ENCODE data around the gene PALD1.

PALD1 gene

GRCh38 chr10:70589762-70590654 lies 111.4 kb downstream of the PALD1 start:
- H3K4me1 ChIP-seq (ENCODE audit: control insufficient read depth, insufficient read depth, low read length), result peaks cover 4% of the 10 kb centered on the region; the same call in 1 of the 2 replicates
- no peaks in the 10 kb centered on the region for H3K27me3 ChIP-seq (ENCODE audit: control insufficient read depth, insufficient read depth, low read length)
- H3K4me3 ChIP-seq (ENCODE audit: low read length), result no peak overlapping the region
- H3K9me3 ChIP-seq (ENCODE audit: control insufficient read depth, insufficient read depth, low read length), result no peaks in the 10 kb centered on the region
- no peaks in the 10 kb centered on the region for H3K36me3 ChIP-seq (ENCODE audit: control insufficient read depth, insufficient read depth, low read length)
- no CpG with 5 or more reads among the region's 5 CpGs for WGBS (ENCODE audit: insufficient coverage, insufficient read length)
- DNase-seq (ENCODE audit: low read depth, low spot score), result no peak
- no peak overlapping the region for H3K27ac ChIP-seq (ENCODE audit: low read length)

DNA sequence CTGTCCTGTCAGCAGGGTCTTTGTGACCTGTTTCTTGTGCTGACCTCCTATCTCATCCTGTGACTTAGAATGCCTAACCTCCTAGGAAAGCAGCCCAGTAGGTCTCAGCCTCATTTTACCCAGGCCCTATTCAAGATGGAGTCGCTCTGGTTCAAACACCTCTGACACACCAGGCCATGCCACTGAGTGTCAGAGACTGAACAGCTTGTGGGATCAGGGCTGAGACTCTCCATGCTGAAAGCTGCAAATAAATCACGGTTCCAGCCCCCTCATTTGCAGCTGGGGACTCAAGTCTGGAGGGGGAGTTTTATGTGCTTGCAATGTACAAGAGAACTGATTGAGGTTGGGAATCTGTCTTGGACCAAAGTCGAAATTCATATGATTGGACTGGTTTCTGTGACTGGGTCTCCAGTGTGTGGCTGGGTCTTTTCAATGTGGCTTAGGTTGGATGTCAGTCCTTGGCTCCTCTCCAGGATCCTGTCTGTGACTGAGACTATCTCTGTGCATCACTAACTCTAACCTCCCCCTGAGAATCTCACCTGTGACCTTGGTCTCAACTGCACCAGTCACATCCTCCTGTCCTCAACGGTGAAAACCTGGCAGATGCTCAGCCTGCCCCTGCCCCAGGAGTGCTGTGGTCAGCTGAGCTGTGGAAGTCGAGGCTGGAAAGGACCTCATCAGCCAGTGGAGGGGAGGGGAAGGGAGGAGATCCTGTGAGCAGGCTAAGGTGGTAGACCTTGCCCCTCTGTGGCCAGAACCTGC lies 112.3 kb downstream of the PALD1 start:
- no CpG with 5 or more reads among the region's 5 CpGs for WGBS (ENCODE audit: insufficient coverage, insufficient read length)
- no peaks in the 10 kb centered on the region for H3K9me3 ChIP-seq (ENCODE audit: control insufficient read depth, insufficient read depth, low read length)

DNA sequence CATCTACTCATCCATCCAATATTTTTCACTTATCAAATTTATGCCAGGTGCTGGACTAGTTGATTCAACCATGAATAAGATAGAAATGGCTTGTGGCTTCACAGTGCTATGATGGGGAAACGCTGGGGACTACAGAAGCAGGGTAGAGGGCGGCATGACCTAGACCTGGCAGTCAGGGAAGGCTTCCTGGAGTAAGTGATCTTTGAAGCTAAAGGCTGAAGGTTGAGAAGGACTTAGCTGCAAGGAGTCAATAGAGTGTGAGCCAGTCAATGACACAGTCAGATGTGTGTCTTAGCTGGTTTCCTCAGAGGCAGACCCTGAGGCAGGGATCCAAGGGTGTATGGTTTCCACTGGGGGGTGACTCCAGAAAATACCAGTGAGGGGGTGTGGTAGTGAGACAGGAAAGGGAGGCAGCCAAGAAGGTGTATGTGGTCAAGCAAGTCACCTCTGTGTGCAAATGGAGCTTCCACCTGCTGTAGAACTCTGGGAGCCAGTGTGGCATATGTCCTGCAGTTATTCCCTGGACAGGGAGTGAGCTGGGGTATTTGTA lies 113.7 kb downstream of the PALD1 start:
- no peak overlapping the region for H3K4me3 ChIP-seq (ENCODE audit: low read length)
- no peaks in the 10 kb centered on the region for H3K36me3 ChIP-seq (ENCODE audit: control insufficient read depth, insufficient read depth, low read length)
- H3K4me1 ChIP-seq (ENCODE audit: control insufficient read depth, insufficient read depth, low read length), result no peaks in the 10 kb centered on the region
- H3K27ac ChIP-seq (ENCODE audit: low read length), result no peak overlapping the region
- no peak for DNase-seq (ENCODE audit: low read depth, low spot score)
- no peaks in the 10 kb centered on the region for H3K9me3 ChIP-seq (ENCODE audit: control insufficient read depth, insufficient read depth, low read length)
- no peaks in the 10 kb centered on the region for H3K27me3 ChIP-seq (ENCODE audit: control insufficient read depth, insufficient read depth, low read length)
- WGBS (ENCODE audit: insufficient coverage, insufficient read length), result no CpG with 5 or more reads among the region's 2 CpGs

More for the DNA sequence above, 112.3 kb downstream of the PALD1 start:
- no peaks in the 10 kb centered on the region for H3K27me3 ChIP-seq (ENCODE audit: control insufficient read depth, insufficient read depth, low read length)
- no peak overlapping the region for H3K4me3 ChIP-seq (ENCODE audit: low read length)
- H3K27ac ChIP-seq (ENCODE audit: low read length), result no peak overlapping the region
- no peak for DNase-seq (ENCODE audit: low read depth, low spot score)
- H3K4me1 ChIP-seq (ENCODE audit: control insufficient read depth, insufficient read depth, low read length), result 0 out of 2 replicates have a peak, but pooled peaks cover 2% of the 10 kb centered on the region
- no peaks in the 10 kb centered on the region for H3K36me3 ChIP-seq (ENCODE audit: control insufficient read depth, insufficient read depth, low read length)

- no peak overlapping the region for H3K27ac ChIP-seq (ENCODE audit: low read length)
- H3K27me3 ChIP-seq (ENCODE audit: control insufficient read depth, insufficient read depth, low read length), result no peaks in the 10 kb centered on the region
- no peaks in the 10 kb centered on the region for H3K4me1 ChIP-seq (ENCODE audit: control insufficient read depth, insufficient read depth, low read length)
- WGBS (ENCODE audit: insufficient coverage, insufficient read length), result no CpG with 5 or more reads among the region's 16 CpGs
- no peak overlapping the region for H3K4me3 ChIP-seq (ENCODE audit: low read length)
- no peak for DNase-seq (ENCODE audit: low read depth, low spot score)
- no peaks in the 10 kb centered on the region for H3K9me3 ChIP-seq (ENCODE audit: control insufficient read depth, insufficient read depth, low read length)
- H3K36me3 ChIP-seq (ENCODE audit: control insufficient read depth, insufficient read depth, low read length), result no peaks in the 10 kb centered on the region
These were observed 114.4 kb downstream of the PALD1 start for GRCh38 chr10:70592746-70593512.

GRCh38 chr10:70593513-70593890 lies 114.9 kb downstream of the PALD1 start:
- H3K4me3 ChIP-seq (ENCODE audit: low read length), result no peak overlapping the region
- no CpG with 5 or more reads among the region's 7 CpGs for WGBS (ENCODE audit: insufficient coverage, insufficient read length)
- H3K4me1 ChIP-seq (ENCODE audit: control insufficient read depth, insufficient read depth, low read length), result no peaks in the 10 kb centered on the region

DNA sequence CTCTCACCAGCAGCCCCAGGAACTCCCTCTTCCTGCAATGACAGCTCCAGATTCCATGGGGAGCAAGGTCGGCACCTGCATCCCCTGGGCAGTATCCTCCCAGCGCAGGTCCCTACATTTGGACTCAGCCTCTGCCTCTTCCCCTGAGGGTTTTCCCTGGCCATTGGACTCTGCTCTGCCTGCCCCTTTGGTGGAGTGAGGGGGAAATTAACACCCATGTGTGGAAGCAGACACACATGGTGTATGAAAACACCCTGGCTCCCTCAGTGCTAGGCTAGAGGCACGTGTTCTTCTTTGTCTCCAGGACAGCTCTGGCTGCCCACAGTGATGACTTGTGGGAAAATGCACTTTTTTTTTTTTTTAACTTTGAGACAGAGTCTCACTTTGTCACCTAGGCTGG lies 115.6 kb downstream of the PALD1 start:
- no peak for DNase-seq (ENCODE audit: low read depth, low spot score)
- no peaks in the 10 kb centered on the region for H3K4me1 ChIP-seq (ENCODE audit: control insufficient read depth, insufficient read depth, low read length)
- no peaks in the 10 kb centered on the region for H3K9me3 ChIP-seq (ENCODE audit: control insufficient read depth, insufficient read depth, low read length)
- H3K4me3 ChIP-seq (ENCODE audit: low read length), result no peak overlapping the region
- H3K27me3 ChIP-seq (ENCODE audit: control insufficient read depth, insufficient read depth, low read length), result no peaks in the 10 kb centered on the region
- WGBS (ENCODE audit: insufficient coverage, insufficient read length), result no CpG with 5 or more reads among the region's 3 CpGs
- no peaks in the 10 kb centered on the region for H3K36me3 ChIP-seq (ENCODE audit: control insufficient read depth, insufficient read depth, low read length)
- H3K27ac ChIP-seq (ENCODE audit: low read length), result no peak overlapping the region

More at GRCh38 chr10:70593513-70593890, 114.9 kb downstream of the PALD1 start:
- no peak for DNase-seq (ENCODE audit: low read depth, low spot score)
- no peaks in the 10 kb centered on the region for H3K36me3 ChIP-seq (ENCODE audit: control insufficient read depth, insufficient read depth, low read length)
- no peaks in the 10 kb centered on the region for H3K9me3 ChIP-seq (ENCODE audit: control insufficient read depth, insufficient read depth, low read length)
- H3K27me3 ChIP-seq (ENCODE audit: control insufficient read depth, insufficient read depth, low read length), result no peaks in the 10 kb centered on the region
- no peak overlapping the region for H3K27ac ChIP-seq (ENCODE audit: low read length)

- Histone ChIP-seq H3K4me1 (ENCODE audit: control insufficient read depth, insufficient read depth, low read length) (no peaks in the 10 kb centered on the region; the same call in 1 of the 2 replicates), H3K27ac (ENCODE audit: low read length) (no peak overlapping the region), H3K36me3 (ENCODE audit: control insufficient read depth, insufficient read depth, low read length) (no peaks in the 10 kb centered on the region), H3K9me3 (ENCODE audit: control insufficient read depth, insufficient read depth, low read length) (no peaks in the 10 kb centered on the region), H3K4me3 (ENCODE audit: low read length) (no peak overlapping the region), H3K27me3 (ENCODE audit: control insufficient read depth, insufficient read depth, low read length) (no peaks in the 10 kb centered on the region)
- no CpG with 5 or more reads among the region's 5 CpGs for WGBS (ENCODE audit: insufficient coverage, insufficient read length)
- DNase-seq (ENCODE audit: low read depth, low spot score), result no peak
These were observed 117.0 kb downstream of the PALD1 start for GRCh38 chr10:70595566-70596016.

GRCh38 chr10:70596110-70596798 lies 117.7 kb downstream of the PALD1 start:
- Histone ChIP-seq H3K9me3 (ENCODE audit: control insufficient read depth, insufficient read depth, low read length) (no peaks in the 10 kb centered on the region), H3K36me3 (ENCODE audit: control insufficient read depth, insufficient read depth, low read length) (no peaks in the 10 kb centered on the region), H3K27ac (ENCODE audit: low read length) (no peak overlapping the region), H3K27me3 (ENCODE audit: control insufficient read depth, insufficient read depth, low read length) (no peaks in the 10 kb centered on the region), H3K4me3 (ENCODE audit: low read length) (no peak overlapping the region), H3K4me1 (ENCODE audit: control insufficient read depth, insufficient read depth, low read length) (no peaks in the 10 kb centered on the region; the same call in 1 of the 2 replicates)
- no peak for DNase-seq (ENCODE audit: low read depth, low spot score)
- WGBS (ENCODE audit: insufficient coverage, insufficient read length), result no CpG with 5 or more reads among the region's 14 CpGs

DNA sequence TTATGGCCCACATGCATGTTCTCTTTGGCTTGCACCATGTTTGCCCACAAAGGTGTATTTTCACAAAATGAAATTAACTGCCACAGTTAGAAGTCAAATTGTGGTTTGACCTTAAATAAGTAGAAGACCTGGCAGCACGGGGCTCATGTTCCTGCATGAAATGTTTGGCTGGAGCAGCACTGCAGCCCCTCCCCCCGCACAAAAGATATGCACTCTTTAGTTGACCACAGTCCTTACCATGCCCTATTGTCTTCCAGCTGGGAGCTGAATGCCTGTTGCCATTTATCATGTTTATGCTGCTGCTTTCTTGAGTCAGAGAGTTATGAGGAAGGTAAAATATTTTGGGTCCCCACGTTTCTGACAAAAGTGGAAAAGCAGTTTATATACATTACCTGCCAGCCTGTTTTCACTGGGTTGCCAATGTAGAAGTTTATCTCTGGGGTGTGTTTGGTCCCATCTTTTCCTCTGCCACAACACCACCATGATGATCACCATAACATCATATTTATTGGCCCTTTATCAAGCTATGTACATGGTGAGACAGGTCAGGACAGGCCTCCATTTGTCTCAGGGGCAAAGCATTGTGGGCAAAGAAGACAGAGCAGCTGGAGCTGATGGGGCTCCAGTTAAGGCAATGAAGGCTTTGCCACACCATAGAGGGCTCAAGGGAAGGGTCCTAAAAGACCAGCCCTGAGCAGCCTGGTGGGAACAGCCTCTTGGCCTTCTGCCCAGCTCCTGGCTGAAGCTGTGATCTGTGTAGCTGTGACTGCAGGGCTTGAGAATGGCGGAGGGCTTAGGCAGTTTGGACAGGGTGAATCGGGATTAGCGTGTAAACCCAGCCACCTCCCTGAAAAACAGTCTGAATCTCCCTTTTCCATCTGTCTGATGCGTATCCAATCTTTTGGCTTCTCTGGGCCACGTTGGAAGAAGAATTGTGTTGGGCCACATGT lies 118.6 kb downstream of the PALD1 start:
- H3K4me1 ChIP-seq (ENCODE audit: control insufficient read depth, insufficient read depth, low read length), result no peaks in the 10 kb centered on the region; the same call in 1 of the 2 replicates
- no peak overlapping the region for H3K4me3 ChIP-seq (ENCODE audit: low read length)
- H3K27ac ChIP-seq (ENCODE audit: low read length), result no peak overlapping the region
- H3K9me3 ChIP-seq (ENCODE audit: control insufficient read depth, insufficient read depth, low read length), result no peaks in the 10 kb centered on the region
- H3K36me3 ChIP-seq (ENCODE audit: control insufficient read depth, insufficient read depth, low read length), result no peaks in the 10 kb centered on the region
- no peaks in the 10 kb centered on the region for H3K27me3 ChIP-seq (ENCODE audit: control insufficient read depth, insufficient read depth, low read length)
- WGBS (ENCODE audit: insufficient coverage, insufficient read length), result no CpG with 5 or more reads among the region's 8 CpGs
- no peak for DNase-seq (ENCODE audit: low read depth, low spot score)
